ENCODE measurements around the gene MEIS2.

The MEIS2 gene

GRCh38 chr15:36961956-36962355 lies 138.4 kb downstream of the MEIS2 start:
- no peak for DNase-seq (ENCODE audit: low spot score)

- no peak for DNase-seq (ENCODE audit: low spot score)
Measured at GRCh38 chr15:36960947-36961227, 139.5 kb downstream of the MEIS2 start.

- no peak for DNase-seq (ENCODE audit: low spot score)
Measured at GRCh38 chr15:36960179-36960946, 140.0 kb downstream of the MEIS2 start.

GRCh38 chr15:36959746-36960145 lies 140.6 kb downstream of the MEIS2 start:
- no peak for DNase-seq (ENCODE audit: low spot score)

GRCh38 chr15:36958606-36959005 lies 141.7 kb downstream of the MEIS2 start:
- no peak for DNase-seq (ENCODE audit: low spot score)

GRCh38 chr15:36954486-36954885 lies 145.9 kb downstream of the MEIS2 start:
- no peak for DNase-seq (ENCODE audit: low spot score)

GRCh38 chr15:36953346-36953745 lies 147.0 kb downstream of the MEIS2 start:
- no peak for DNase-seq (ENCODE audit: low spot score)

GRCh38 chr15:36951731-36952247 lies 148.6 kb downstream of the MEIS2 start:
- no peak for DNase-seq (ENCODE audit: low spot score)

- DNase-seq (ENCODE audit: low spot score), result no peak
Measured at GRCh38 chr15:36950371-36950770, 150.0 kb downstream of the MEIS2 start.

GRCh38 chr15:36948982-36949381 lies 151.4 kb downstream of the MEIS2 start:
- no peak for DNase-seq (ENCODE audit: low spot score)

- DNase-seq (ENCODE audit: low spot score), result no peak
Measured at GRCh38 chr15:36947035-36947719, 153.2 kb downstream of the MEIS2 start.

GRCh38 chr15:36944442-36944841 lies 155.9 kb downstream of the MEIS2 start:
- DNase-seq (ENCODE audit: low spot score), result no peak

- no peak for DNase-seq (ENCODE audit: low spot score)
Measured at GRCh38 chr15:36943508-36944361, 156.6 kb downstream of the MEIS2 start.

- no peak for DNase-seq (ENCODE audit: low spot score)
Measured at GRCh38 chr15:36942248-36942827, 158.0 kb downstream of the MEIS2 start.

GRCh38 chr15:36941798-36942197 lies 158.6 kb downstream of the MEIS2 start:
- no peak for DNase-seq (ENCODE audit: low spot score)

GRCh38 chr15:36940636-36941260 lies 159.6 kb downstream of the MEIS2 start:
- no peak for DNase-seq (ENCODE audit: low spot score)

- DNase-seq (ENCODE audit: low spot score), result no peak
Measured at GRCh38 chr15:36940219-36940618, 160.1 kb downstream of the MEIS2 start.

- no peak for DNase-seq (ENCODE audit: low spot score)
Measured at GRCh38 chr15:36938764-36939163, 161.6 kb downstream of the MEIS2 start.

GRCh38 chr15:36938131-36938530 lies 162.2 kb downstream of the MEIS2 start:
- DNase-seq (ENCODE audit: low spot score), result no peak

- DNase-seq (ENCODE audit: low spot score), result no peak
Measured at GRCh38 chr15:36936613-36937012, 163.7 kb downstream of the MEIS2 start.

- no peak for DNase-seq (ENCODE audit: low spot score)
Measured at GRCh38 chr15:36933255-36933990, 166.9 kb downstream of the MEIS2 start.

Measured in cerebellar cortex (tissue), 1 donor.